HL-60 (cell line): Measurements from ENCODE around the gene HHATL.
A peak's percentile ranks its signal among the peaks of the same experiment; 100 is the strongest.

ENCODE experiments used
- DNase-seq, 2 experiments: peaks; one replicate each; pipeline ENCODE4 v3.0.0-alpha.2; 2010 to 2020; ENCODE audit warnings: low read depth in 1 of 2, low spot score in 1 of 2
- H3K27ac ChIP-seq: fragments of 250-450 bp; sonication (Bioruptor Pico); replicated peaks from 2 replicates; pipeline ENCODE4 v1.5.1; 2020; ENCODE audit warnings: mild to moderate bottlenecking, moderate library complexity
- H3K27me3 ChIP-seq: fragments of 250-450 bp; sonication (Bioruptor Pico); 2 replicates; pipeline ENCODE4 v1.5.1; 2021; ENCODE audit warnings: mild to moderate bottlenecking, moderate library complexity; ENCODE audit not compliant: insufficient read depth, poor library complexity, severe bottlenecking
- H3K4me3 ChIP-seq: replicated peaks from 2 replicates; pipeline ENCODE4 v1.5.1; 2011; ENCODE audit warnings: mild to moderate bottlenecking, control low read depth, low read length; ENCODE audit not compliant: insufficient read depth
- GABPA ChIP-seq: IDR thresholded peaks from 2 replicates; pipeline ENCODE4 v1.6.1; 2012; ENCODE audit warnings: low read depth
- POLR2AphosphoS5 ChIP-seq: IDR thresholded peaks from 2 replicates; pipeline ENCODE4 v1.6.1; 2012; ENCODE audit warnings: low read depth
- SPI1 ChIP-seq: IDR thresholded peaks from 2 replicates; pipeline ENCODE4 v1.6.1; 2012; ENCODE audit warnings: low read depth, mild to moderate bottlenecking, borderline replicate concordance
- TF ChIP-seq, protein P1 (sequence below): IDR thresholded peaks from 2 replicates; pipeline ENCODE4 v1.6.1; 2012; ENCODE audit warnings: low read depth; ENCODE audit not compliant: insufficient replicate concordance
- TF ChIP-seq, protein P2 (sequence below): IDR thresholded peaks from one replicate; pipeline ENCODE4 v1.5.1; 2011; ENCODE audit warnings: low read length, control low read depth, inconsistent platforms; ENCODE audit not compliant: insufficient read depth

The HHATL gene

GRCh38 chr3:42683875-42684598 is 18.6 kb downstream of the HHATL start:
- peak in 1 of 2 experiments; percentile 72 for DNase-seq

DNA sequence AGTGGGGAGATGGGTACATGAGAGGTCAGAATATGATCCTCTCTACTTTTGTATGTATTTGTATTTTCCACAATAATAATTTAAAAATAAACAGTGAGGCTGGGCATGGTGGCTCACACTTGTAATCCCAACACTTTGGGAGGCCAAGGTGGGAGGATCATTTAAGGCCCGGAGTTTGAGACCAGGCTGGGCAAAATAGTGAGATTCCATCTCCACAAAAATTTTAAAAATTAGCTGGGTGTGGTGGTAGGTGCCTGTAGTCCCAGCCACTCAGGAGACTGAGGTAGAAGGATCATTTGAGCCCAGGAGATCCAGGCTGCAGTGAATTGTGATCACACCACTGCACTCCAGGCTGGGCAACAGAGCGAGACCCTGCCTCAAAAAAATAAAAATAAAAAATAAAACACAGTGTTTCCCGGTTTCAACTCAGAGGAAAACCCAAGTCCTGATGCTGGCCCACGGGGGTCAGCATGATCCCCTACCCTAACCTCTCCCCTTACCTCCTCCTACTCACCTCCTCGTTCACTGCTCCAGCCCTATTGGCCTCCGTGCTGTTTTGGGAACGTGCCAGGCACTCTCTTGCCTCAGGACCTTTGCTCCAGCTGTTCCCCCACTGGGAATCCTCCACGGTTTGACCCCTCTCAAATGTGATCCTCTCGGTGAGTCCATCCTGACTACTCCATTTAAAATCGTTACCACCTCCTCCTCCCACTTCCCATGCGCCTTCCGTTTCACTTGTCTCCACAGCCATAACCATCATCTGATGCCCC is 20.1 kb downstream of the HHATL start:
- H3K27ac ChIP-seq: no peak overlapping the region
- TF ChIP-seq, protein P1, sequence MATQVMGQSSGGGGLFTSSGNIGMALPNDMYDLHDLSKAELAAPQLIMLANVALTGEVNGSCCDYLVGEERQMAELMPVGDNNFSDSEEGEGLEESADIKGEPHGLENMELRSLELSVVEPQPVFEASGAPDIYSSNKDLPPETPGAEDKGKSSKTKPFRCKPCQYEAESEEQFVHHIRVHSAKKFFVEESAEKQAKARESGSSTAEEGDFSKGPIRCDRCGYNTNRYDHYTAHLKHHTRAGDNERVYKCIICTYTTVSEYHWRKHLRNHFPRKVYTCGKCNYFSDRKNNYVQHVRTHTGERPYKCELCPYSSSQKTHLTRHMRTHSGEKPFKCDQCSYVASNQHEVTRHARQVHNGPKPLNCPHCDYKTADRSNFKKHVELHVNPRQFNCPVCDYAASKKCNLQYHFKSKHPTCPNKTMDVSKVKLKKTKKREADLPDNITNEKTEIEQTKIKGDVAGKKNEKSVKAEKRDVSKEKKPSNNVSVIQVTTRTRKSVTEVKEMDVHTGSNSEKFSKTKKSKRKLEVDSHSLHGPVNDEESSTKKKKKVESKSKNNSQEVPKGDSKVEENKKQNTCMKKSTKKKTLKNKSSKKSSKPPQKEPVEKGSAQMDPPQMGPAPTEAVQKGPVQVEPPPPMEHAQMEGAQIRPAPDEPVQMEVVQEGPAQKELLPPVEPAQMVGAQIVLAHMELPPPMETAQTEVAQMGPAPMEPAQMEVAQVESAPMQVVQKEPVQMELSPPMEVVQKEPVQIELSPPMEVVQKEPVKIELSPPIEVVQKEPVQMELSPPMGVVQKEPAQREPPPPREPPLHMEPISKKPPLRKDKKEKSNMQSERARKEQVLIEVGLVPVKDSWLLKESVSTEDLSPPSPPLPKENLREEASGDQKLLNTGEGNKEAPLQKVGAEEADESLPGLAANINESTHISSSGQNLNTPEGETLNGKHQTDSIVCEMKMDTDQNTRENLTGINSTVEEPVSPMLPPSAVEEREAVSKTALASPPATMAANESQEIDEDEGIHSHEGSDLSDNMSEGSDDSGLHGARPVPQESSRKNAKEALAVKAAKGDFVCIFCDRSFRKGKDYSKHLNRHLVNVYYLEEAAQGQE: no peak
- TF ChIP-seq, protein P2, sequence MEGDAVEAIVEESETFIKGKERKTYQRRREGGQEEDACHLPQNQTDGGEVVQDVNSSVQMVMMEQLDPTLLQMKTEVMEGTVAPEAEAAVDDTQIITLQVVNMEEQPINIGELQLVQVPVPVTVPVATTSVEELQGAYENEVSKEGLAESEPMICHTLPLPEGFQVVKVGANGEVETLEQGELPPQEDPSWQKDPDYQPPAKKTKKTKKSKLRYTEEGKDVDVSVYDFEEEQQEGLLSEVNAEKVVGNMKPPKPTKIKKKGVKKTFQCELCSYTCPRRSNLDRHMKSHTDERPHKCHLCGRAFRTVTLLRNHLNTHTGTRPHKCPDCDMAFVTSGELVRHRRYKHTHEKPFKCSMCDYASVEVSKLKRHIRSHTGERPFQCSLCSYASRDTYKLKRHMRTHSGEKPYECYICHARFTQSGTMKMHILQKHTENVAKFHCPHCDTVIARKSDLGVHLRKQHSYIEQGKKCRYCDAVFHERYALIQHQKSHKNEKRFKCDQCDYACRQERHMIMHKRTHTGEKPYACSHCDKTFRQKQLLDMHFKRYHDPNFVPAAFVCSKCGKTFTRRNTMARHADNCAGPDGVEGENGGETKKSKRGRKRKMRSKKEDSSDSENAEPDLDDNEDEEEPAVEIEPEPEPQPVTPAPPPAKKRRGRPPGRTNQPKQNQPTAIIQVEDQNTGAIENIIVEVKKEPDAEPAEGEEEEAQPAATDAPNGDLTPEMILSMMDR: no peak
- no peak for TF ChIP-seq GABPA
- TF ChIP-seq SPI1: no peak
- TF ChIP-seq POLR2AphosphoS5: no peak
- no peak for DNase-seq
- H3K4me3 ChIP-seq: no peak overlapping the region
- no peaks in the 10 kb centered on the region for H3K27me3 ChIP-seq

More at GRCh38 chr3:42683875-42684598, 18.6 kb downstream of the HHATL start:
- TF ChIP-seq, protein P1: no peak
- TF ChIP-seq GABPA: no peak
- TF ChIP-seq POLR2AphosphoS5: no peak
- TF ChIP-seq, protein P2: no peak
- TF ChIP-seq SPI1: no peak
- Histone ChIP-seq H3K27ac (no peak overlapping the region), H3K27me3 (no peaks in the 10 kb centered on the region), H3K4me3 (no peak overlapping the region)

DNA sequence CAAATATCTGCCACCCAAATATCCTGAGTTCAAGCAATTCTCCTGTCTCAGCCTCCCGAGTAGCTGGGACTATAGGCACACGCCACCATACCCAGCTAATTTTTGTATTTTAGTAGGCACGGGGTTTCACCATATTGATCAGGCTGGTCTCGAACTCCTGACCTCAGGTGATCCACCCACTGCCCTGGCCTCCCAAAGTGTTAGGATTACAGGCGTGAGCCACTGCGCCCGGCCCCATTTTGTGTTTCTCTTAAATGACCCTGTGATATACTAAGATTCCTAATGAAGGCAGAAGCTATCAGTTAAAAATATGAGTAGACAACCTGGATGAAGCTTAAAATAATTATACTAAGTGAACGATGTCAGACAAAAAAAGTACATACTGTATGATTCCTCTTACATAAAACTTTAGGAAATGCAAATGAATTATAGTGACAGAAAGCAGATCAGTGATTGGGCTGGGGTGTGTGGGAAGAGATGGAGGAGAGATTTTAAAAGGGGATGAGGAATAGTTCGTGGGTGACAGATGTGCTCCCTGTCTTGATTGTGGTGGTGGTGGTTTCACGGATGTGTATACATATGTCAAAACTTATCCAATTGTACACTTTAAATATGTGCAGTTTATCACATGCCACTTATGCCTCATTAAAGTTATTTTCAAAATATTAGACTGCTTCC is 21.1 kb downstream of the HHATL start:
- Histone ChIP-seq H3K27ac (no peak overlapping the region), H3K27me3 (no peaks in the 10 kb centered on the region), H3K4me3 (no peak overlapping the region)
- TF ChIP-seq SPI1: no peak
- TF ChIP-seq, protein P1: no peak
- TF ChIP-seq GABPA: no peak
- no peak for DNase-seq
